HG02973 (cell line): Measurements from ENCODE around the gene GOLGA8M.
A peak's percentile ranks its signal among the peaks of the same experiment; 100 is the strongest.
"Not testable (repeated sequence)": the region's sequence is repeated elsewhere in the genome, so short reads cannot be mapped to it uniquely, and the experiment has no call there.

Experiments
- ATAC-seq: cut with Tn5 transposase; IDR thresholded peaks from one replicate; pipeline ENCODE4 v1.9.1; 2021; ENCODE audit warnings: moderate library complexity; ENCODE audit not compliant: unreplicated experiment

GOLGA8M gene

GRCh38 chr15:28712270-28712669, at the start of gene GOLGA8M:
GOLGA8M (minus strand) TSS chr15:28712421; CDS start chr15:28712323, 98 bp downstream.
- ATAC-seq, result not testable (repeated sequence)

GRCh38 chr15:28742890-28743289, 30.7 kb upstream of the GOLGA8M start:
- not testable (repeated sequence) for ATAC-seq

- ATAC-seq, result peak; percentile 47
Observed at GRCh38 chr15:28738590-28739292, 26.5 kb upstream of the GOLGA8M start.

- not testable (repeated sequence) for ATAC-seq
Observed at GRCh38 chr15:28738200-28738561, 26.0 kb upstream of the GOLGA8M start.

GRCh38 chr15:28737521-28738199, 25.4 kb upstream of the GOLGA8M start:
- peak; percentile 52 for ATAC-seq

- ATAC-seq, result not testable (repeated sequence)
Observed at GRCh38 chr15:28728061-28728460, 15.8 kb upstream of the GOLGA8M start.

GRCh38 chr15:28727026-28727425, 14.8 kb upstream of the GOLGA8M start:
- not testable (repeated sequence) for ATAC-seq

- no peak for ATAC-seq
Observed at GRCh38 chr15:28726102-28726501, 13.9 kb upstream of the GOLGA8M start.

GRCh38 chr15:28725556-28725955, 13.3 kb upstream of the GOLGA8M start:
- ATAC-seq, result no peak

- not testable (repeated sequence) for ATAC-seq
Observed at GRCh38 chr15:28723986-28724385, 11.8 kb upstream of the GOLGA8M start.

GRCh38 chr15:28719626-28720025, 7.4 kb upstream of the GOLGA8M start:
- not testable (repeated sequence) for ATAC-seq

- ATAC-seq, result not testable (repeated sequence)
Observed at GRCh38 chr15:28718576-28718975, 6.4 kb upstream of the GOLGA8M start.

GRCh38 chr15:28714176-28714575, 2.0 kb upstream of the GOLGA8M start:
- ATAC-seq, result not testable (repeated sequence)

GRCh38 chr15:28703927-28704326, 8.3 kb downstream of the GOLGA8M start:
- ATAC-seq, result not testable (repeated sequence)

- ATAC-seq, result not testable (repeated sequence)
Observed at GRCh38 chr15:28702427-28702826, 9.8 kb downstream of the GOLGA8M start.

- not testable (repeated sequence) for ATAC-seq
Observed at GRCh38 chr15:28694006-28694751, 18.0 kb downstream of the GOLGA8M start.

GRCh38 chr15:28693021-28693420, 19.2 kb downstream of the GOLGA8M start:
- ATAC-seq, result not testable (repeated sequence)

GRCh38 chr15:28673533-28673932, 38.7 kb downstream of the GOLGA8M start:
- ATAC-seq, result not testable (repeated sequence)

- ATAC-seq, result not testable (repeated sequence)
Observed at GRCh38 chr15:28672122-28672521, 40.1 kb downstream of the GOLGA8M start.

- not testable (repeated sequence) for ATAC-seq
Observed at GRCh38 chr15:28666402-28666801, 45.8 kb downstream of the GOLGA8M start.

- ATAC-seq, result not testable (repeated sequence)
Observed at GRCh38 chr15:28664575-28664974, 47.6 kb downstream of the GOLGA8M start.
